Activated CD8-positive, alpha-beta memory T cell treated with anti-CD3 and anti-CD28 coated beads for 36 hours (primary cell): Measurements from ENCODE around the gene FBXL16. TPM values are rescaled to one million over a fixed set of nuclear protein-coding genes. Genes with fewer than 3 reads are reported as not detected.
"Not testable (repeated sequence)": the region's sequence is repeated elsewhere in the genome, so short reads cannot be mapped to it uniquely, and the experiment has no call there.

Source experiments
- CTCF ChIA-PET: fragments of 350-600 bp; sonication (Branson Sonifier 250); formaldehyde crosslinking; loops from one replicate; lab custom pipeline; 2021; ENCODE audit warnings: antibody characterized with exemption; lab: Charles Lee
- POLR2A ChIA-PET: fragments of 350-600 bp; sonication (Branson Sonifier 250); formaldehyde crosslinking; loops from one replicate; lab custom pipeline; 2021; ENCODE audit warnings: antibody characterized with exemption; lab: Charles Lee
- total RNA-seq, 2 experiments: library from RNA; stranded (reverse); gene quantifications; one replicate each; pipeline ENCODE4 v1.2.3, GENCODE V29; 2021

The FBXL16 gene
- total RNA-seq, 2 experiments from 2014 or later: 4.1 to 5.7 TPM

GRCh38 chr16:691242-691641, 14.4 kb downstream of the FBXL16 start:
- CTCF ChIA-PET, POLR2A ChIA-PET: not testable (repeated sequence)

- CTCF ChIA-PET: interaction anchor here (0.6 to 2.0 kb wide), 4 partner anchors 8 to 35 kb away, joined by 3 to 9 read pairs (median 4); partner anchors contain the start of gene ANTKMT
- POLR2A ChIA-PET: interaction anchor here (0.8 to 0.9 kb wide), 2 partner anchors 9 to 109 kb away, joined by 3 to 4 read pairs; partner anchors contain the start of gene STUB1
These were observed 16.3 kb downstream of the FBXL16 start for GRCh38 chr16:689175-689897.

GRCh38 chr16:687499-687898, 18.1 kb downstream of the FBXL16 start:
- POLR2A ChIA-PET: no interaction called here
- CTCF ChIA-PET: no interaction called here

GRCh38 chr16:686459-687260, 18.9 kb downstream of the FBXL16 start:
- POLR2A ChIA-PET: no interaction called here
- CTCF ChIA-PET: no interaction called here

GRCh38 chr16:685967-686366, 19.6 kb downstream of the FBXL16 start:
- POLR2A ChIA-PET: no interaction called here
- CTCF ChIA-PET: no interaction called here

GRCh38 chr16:684961-685696, 20.5 kb downstream of the FBXL16 start:
- ChIA-PET POLR2A (interaction anchor here (0.8 to 1.2 kb wide), 2 partner anchors 16 to 51 kb away, joined by 3 read pairs; no protein-coding TSS in a partner anchor), CTCF (interaction anchor here (1.1 kb wide), 1 partner anchor 28 kb away, joined by 3 read pairs; no protein-coding TSS in a partner anchor)

- POLR2A ChIA-PET: interaction anchor here (0.8 to 1.2 kb wide), 2 partner anchors 15 to 52 kb away, joined by 3 read pairs; no protein-coding TSS in a partner anchor
- CTCF ChIA-PET: interaction anchor here (0.9 to 1.7 kb wide), 4 partner anchors 11 to 29 kb away, joined by 3 to 4 read pairs (median 3); no protein-coding TSS in a partner anchor
These were observed 21.4 kb downstream of the FBXL16 start, which contains the start of gene JMJD8 for GRCh38 chr16:684071-684794. JMJD8 (minus strand) TSS chr16:684334; CDS start chr16:684319, 15 bp downstream.

- ChIA-PET CTCF (interaction anchor here (0.9 to 1.7 kb wide), 4 partner anchors 12 to 30 kb away, joined by 3 to 4 read pairs (median 3); no protein-coding TSS in a partner anchor), POLR2A (interaction anchor here (0.6 to 1.2 kb wide), 2 partner anchors 15 to 36 kb away, joined by 3 read pairs; no protein-coding TSS in a partner anchor)
These were observed 22.1 kb downstream of the FBXL16 start for GRCh38 chr16:683396-684070.

GRCh38 chr16:682493-683395, 22.9 kb downstream of the FBXL16 start:
- POLR2A ChIA-PET: interaction anchor here (0.6 to 1.0 kb wide), 2 partner anchors 34 to 37 kb away, joined by 3 read pairs; partner anchors contain the start of gene WDR90
- CTCF ChIA-PET: interaction anchor here (1.0 to 1.7 kb wide), 3 partner anchors 13 to 21 kb away, joined by 3 to 4 read pairs (median 3); partner anchors contain the start of gene RHOT2

GRCh38 chr16:681746-682427, 23.7 kb downstream of the FBXL16 start:
- CTCF ChIA-PET: interaction anchor here (1.0 to 6.1 kb wide), 5 partner anchors 8 to 46 kb away, joined by 3 to 25 read pairs (median 5); partner anchors contain the start of genes METTL26, RHOT2 and WDR24
- POLR2A ChIA-PET: interaction anchor here (0.6 to 1.0 kb wide), 2 partner anchors 33 to 122 kb away, joined by 3 read pairs; partner anchors contain the start of gene WDR90

GRCh38 chr16:680967-681745, 24.4 kb downstream of the FBXL16 start:
- POLR2A ChIA-PET: interaction anchor here (0.6 to 1.3 kb wide), 2 partner anchors 8 to 122 kb away, joined by 3 to 4 read pairs; no protein-coding TSS in a partner anchor
- CTCF ChIA-PET: interaction anchor here (1.2 to 6.1 kb wide), 5 partner anchors 9 to 104 kb away, joined by 4 to 25 read pairs (median 5); partner anchors contain the start of genes METTL26, RHOT2 and WDR24

GRCh38 chr16:680625-680945, 25.0 kb downstream of the FBXL16 start:
- CTCF ChIA-PET: interaction anchor here (1.2 to 6.1 kb wide), 5 partner anchors 9 to 105 kb away, joined by 4 to 25 read pairs (median 5); partner anchors contain the start of genes METTL26, RHOT2 and WDR24
- POLR2A ChIA-PET: interaction anchor here (1.0 to 1.3 kb wide), 2 partner anchors 9 to 44 kb away, joined by 4 read pairs; partner anchors contain the start of gene METTL26

GRCh38 chr16:679814-680624, 25.6 kb downstream of the FBXL16 start, which contains the start of gene STUB1:
STUB1 (plus strand) TSS chr16:680410; CDS start chr16:680526, 116 bp downstream.
- ChIA-PET POLR2A (interaction anchor here (1.0 to 1.3 kb wide), 4 partner anchors 10 to 44 kb away, joined by 3 to 4 read pairs (median 4); partner anchors contain the start of genes ANTKMT and METTL26), CTCF (interaction anchor here (1.4 to 6.1 kb wide), 4 partner anchors 12 to 105 kb away, joined by 4 to 25 read pairs (median 4); partner anchors contain the start of genes METTL26 and RHOT2)
